ENCODE data around the gene ALCAM. TPM values are rescaled to one million over a fixed set of nuclear protein-coding genes. Genes with fewer than 3 reads are reported as not detected.

Gene ALCAM
- total RNA-seq, 1 experiment from 2014 or later, result 36.8 TPM

DNA sequence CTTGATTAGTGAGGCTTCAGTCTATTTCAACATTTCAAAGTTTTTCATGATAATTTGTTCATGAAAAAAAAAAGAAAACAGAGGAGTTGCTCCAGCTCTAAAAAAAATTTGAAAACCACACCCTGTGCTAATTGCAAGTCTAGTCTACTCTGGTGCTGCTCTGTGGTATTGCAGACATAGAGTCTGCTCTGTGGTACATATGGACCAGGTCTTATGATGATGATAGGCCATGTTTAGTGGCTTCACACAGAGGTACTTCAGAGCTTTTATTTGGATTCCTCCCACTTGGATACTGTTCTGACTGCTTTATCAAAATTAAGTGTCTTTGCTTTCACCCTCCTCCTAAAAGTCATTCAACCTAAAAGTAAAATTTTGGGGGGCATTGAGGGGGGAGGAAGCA is 160.8 kb downstream of the ALCAM start:
- ChIA-PET CTCF (interaction anchor here (0.7 kb wide), 1 partner anchor 715 kb away, joined by 3 read pairs; no protein-coding TSS in a partner anchor), POLR2A (ENCODE audit: low non-redundant PET) (no interaction called here)
- TF ChIP-seq, protein P1, sequence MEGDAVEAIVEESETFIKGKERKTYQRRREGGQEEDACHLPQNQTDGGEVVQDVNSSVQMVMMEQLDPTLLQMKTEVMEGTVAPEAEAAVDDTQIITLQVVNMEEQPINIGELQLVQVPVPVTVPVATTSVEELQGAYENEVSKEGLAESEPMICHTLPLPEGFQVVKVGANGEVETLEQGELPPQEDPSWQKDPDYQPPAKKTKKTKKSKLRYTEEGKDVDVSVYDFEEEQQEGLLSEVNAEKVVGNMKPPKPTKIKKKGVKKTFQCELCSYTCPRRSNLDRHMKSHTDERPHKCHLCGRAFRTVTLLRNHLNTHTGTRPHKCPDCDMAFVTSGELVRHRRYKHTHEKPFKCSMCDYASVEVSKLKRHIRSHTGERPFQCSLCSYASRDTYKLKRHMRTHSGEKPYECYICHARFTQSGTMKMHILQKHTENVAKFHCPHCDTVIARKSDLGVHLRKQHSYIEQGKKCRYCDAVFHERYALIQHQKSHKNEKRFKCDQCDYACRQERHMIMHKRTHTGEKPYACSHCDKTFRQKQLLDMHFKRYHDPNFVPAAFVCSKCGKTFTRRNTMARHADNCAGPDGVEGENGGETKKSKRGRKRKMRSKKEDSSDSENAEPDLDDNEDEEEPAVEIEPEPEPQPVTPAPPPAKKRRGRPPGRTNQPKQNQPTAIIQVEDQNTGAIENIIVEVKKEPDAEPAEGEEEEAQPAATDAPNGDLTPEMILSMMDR (conservative IDR thresholded peaks at IDR 0.05; ENCODE audit: low read depth, low read length), result no peak
- no peak for TF ChIP-seq EZH2 (IDR thresholded peaks at IDR 0.05; ENCODE audit: borderline replicate concordance, low read depth, low read length, poor library complexity, severe bottlenecking)
- Histone ChIP-seq H3K36me3 (ENCODE audit: insufficient read depth, low read length, poor library complexity, severe bottlenecking) (no peaks in the 10 kb centered on the region), H3K4me3 (ENCODE audit: low read depth, low read length, poor library complexity, severe bottlenecking) (no peak overlapping the region), H3K27me3 (replicated peaks; ENCODE audit: insufficient read depth, low read depth, low read length, poor library complexity) (no peaks in the 10 kb centered on the region), H3K4me1 (ENCODE audit: insufficient read depth, low read length, poor library complexity, severe bottlenecking) (no peaks in the 10 kb centered on the region), H3K9me3 (ENCODE audit: low read depth, low read length, poor library complexity, severe bottlenecking) (no peaks in the 10 kb centered on the region), H3K27ac (ENCODE audit: low read depth, low read length, poor library complexity, severe bottlenecking) (no peak overlapping the region)
- DNase-seq (ENCODE audit: low spot score), result no peak
- intact Hi-C loops (cut with micrococcal nuclease; ENCODE audit: unreplicated experiment), result no loop called here
- no TSS peak for BruUV-seq (replicated peaks)

DNA sequence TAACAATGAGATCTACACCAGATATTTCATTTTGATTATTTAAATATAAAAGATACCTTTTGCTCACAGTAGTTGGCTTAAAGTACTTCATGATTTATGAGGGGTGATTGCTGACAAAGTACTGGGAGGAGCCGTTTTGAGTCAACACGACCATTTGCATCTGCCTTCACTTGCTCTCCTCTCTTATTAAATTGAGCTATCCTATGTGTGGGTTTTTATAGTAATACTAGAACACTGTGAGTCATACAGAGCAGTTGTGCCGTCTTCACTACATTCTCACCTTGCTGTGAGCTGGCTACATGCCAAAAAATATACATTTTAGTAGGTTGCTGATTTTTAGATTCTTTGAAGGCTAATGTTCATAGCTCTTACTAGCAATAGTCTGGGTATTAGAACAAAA is 161.2 kb downstream of the ALCAM start:
- no TSS peak for BruUV-seq (replicated peaks)
- POLR2A ChIA-PET (ENCODE audit: low non-redundant PET), result no interaction called here

DNA sequence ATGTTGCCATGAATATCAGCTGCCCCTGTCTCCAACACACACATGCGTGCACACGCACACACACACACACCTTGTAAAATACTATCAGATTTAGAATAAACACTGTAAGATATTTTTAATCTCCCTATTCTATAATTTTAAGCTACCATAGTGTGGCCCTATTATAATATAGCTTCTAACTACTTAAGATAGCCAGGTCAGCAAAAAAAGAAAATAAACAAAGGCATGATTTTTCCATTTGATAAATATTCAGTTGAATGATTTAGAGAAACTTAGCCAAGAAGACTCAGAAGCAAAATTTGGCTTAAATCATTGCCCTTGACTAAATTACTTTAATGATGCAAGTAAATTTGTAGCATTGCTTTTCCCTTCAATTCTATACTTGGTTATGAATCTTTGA is 162.2 kb downstream of the ALCAM start:
- POLR2A ChIA-PET (ENCODE audit: low non-redundant PET), result no interaction called here
- no peaks in the 10 kb centered on the region for H3K27me3 ChIP-seq (replicated peaks; ENCODE audit: insufficient read depth, low read depth, low read length, poor library complexity)
- H3K27ac ChIP-seq (ENCODE audit: low read depth, low read length, poor library complexity, severe bottlenecking), result no peak overlapping the region
- no peaks in the 10 kb centered on the region for H3K4me1 ChIP-seq (ENCODE audit: insufficient read depth, low read length, poor library complexity, severe bottlenecking)
- BruUV-seq (replicated peaks), result no TSS peak
- intact Hi-C loops (cut with micrococcal nuclease; ENCODE audit: unreplicated experiment), result no loop called here
- no peaks in the 10 kb centered on the region for H3K36me3 ChIP-seq (ENCODE audit: insufficient read depth, low read length, poor library complexity, severe bottlenecking)
- DNase-seq (ENCODE audit: low spot score), result no peak
- H3K4me3 ChIP-seq (ENCODE audit: low read depth, low read length, poor library complexity, severe bottlenecking), result no peak overlapping the region
- CTCF ChIA-PET, result no interaction called here
- TF ChIP-seq EZH2 (IDR thresholded peaks at IDR 0.05; ENCODE audit: borderline replicate concordance, low read depth, low read length, poor library complexity, severe bottlenecking), result no peak
- TF ChIP-seq, protein P1 (conservative IDR thresholded peaks at IDR 0.05; ENCODE audit: low read depth, low read length), result no peak
- no peaks in the 10 kb centered on the region for H3K9me3 ChIP-seq (ENCODE audit: low read depth, low read length, poor library complexity, severe bottlenecking)

More for the DNA sequence above, 161.2 kb downstream of the ALCAM start:
- Histone ChIP-seq H3K27me3 (replicated peaks; ENCODE audit: insufficient read depth, low read depth, low read length, poor library complexity) (no peaks in the 10 kb centered on the region), H3K4me3 (ENCODE audit: low read depth, low read length, poor library complexity, severe bottlenecking) (no peak overlapping the region), H3K9me3 (ENCODE audit: low read depth, low read length, poor library complexity, severe bottlenecking) (no peaks in the 10 kb centered on the region), H3K36me3 (ENCODE audit: insufficient read depth, low read length, poor library complexity, severe bottlenecking) (no peaks in the 10 kb centered on the region), H3K4me1 (ENCODE audit: insufficient read depth, low read length, poor library complexity, severe bottlenecking) (no peaks in the 10 kb centered on the region), H3K27ac (ENCODE audit: low read depth, low read length, poor library complexity, severe bottlenecking) (no peak overlapping the region)
- peak; percentile 4 for DNase-seq (ENCODE audit: low spot score)
- intact Hi-C loops (cut with micrococcal nuclease; ENCODE audit: unreplicated experiment), result no loop called here
- no peak for TF ChIP-seq EZH2 (IDR thresholded peaks at IDR 0.05; ENCODE audit: borderline replicate concordance, low read depth, low read length, poor library complexity, severe bottlenecking)
- TF ChIP-seq, protein P1 (conservative IDR thresholded peaks at IDR 0.05; ENCODE audit: low read depth, low read length), result no peak
- CTCF ChIA-PET, result interaction anchor here (0.7 kb wide), 1 partner anchor 715 kb away, joined by 3 read pairs; no protein-coding TSS in a partner anchor
